Activated CD4-positive, alpha-beta T cell treated with anti-CD3 and anti-CD28 coated beads, Interleukin-2, Interleukin-6, amounts not matched to agents 100 ng/mL and 50 ng/mL, durations not matched to agents 16 hours and 8 hours (primary cell): Measurements from ENCODE around the gene ETAA1.
A peak's percentile ranks its signal among the peaks of the same experiment; 100 is the strongest.

Experiments
- DNase-seq: peaks from one replicate; pipeline ENCODE4 v3.0.0-alpha.2; 2020

ETAA1 gene

DNA sequence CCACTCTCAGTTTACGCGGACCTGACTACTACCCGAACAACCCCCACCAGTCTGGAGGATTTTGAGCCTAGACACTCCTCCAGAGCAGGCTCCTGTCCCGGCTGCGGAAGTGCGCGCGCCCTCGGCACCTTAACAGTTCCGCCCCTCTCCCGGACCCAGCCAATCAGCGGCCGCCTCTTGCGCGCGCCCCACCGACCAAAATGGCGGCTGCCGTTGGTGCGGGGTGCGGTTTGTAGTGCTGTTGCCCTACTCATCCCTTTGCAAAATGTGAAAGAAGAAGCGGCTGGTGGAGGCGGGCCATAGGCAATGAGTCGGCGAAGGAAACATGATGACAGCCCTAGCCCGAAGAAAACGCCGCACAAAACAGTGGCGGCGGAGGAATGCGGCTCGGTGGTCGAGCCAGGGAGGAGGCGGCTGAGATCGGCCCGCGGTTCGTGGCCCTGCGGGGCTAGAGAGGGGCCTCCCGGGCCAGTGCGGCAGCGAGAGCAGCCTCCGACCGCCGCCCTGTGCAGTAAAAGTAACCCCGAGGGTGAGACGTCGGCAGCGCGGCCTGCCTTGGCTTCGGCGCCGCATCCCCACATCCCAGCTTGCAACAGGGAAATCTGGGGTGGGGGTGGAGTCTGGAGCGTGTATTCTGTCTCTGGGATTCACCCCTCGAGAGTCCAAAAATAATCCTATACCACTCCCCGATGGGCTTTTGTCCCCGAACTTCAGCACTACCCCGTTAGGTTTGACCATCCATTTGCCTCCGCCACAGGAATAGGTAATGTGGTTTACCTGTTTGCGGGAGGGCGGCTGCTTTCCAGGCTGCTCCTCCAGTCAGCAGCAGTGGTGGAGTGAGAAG lies at the start of gene ETAA1:
ETAA1 (plus strand) TSS at position 191 of the 844 bp plus-strand sequence; CDS start at position 307, 116 bp downstream.
- peak; percentile 95 for DNase-seq

DNA sequence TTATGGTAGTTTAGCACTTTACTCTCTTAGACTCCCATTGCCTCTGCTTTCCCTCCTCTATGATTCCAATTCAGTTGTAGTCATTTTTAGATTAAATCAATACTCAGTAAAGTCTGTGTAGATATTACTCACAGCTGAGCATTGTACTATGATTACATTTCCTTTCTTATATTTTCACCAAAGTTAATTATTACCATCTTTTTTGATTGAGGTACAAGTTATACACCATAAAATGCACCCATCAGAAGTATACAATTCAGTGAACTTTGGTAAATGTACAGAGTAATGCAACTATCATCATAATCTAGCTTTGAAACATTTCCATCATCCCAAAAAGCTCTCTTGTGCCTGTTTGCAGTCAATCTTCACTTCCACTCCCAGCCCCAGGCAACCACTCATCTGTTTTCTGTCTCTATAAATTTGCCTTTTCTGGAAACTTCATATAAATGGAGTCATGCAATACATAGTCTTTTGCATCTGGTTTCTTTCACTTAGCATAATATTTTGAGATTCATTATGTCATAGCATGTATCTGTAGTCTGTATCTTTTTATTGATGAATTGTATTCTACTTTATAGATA lies 30.2 kb upstream of the ETAA1 start:
- no peak for DNase-seq

DNA sequence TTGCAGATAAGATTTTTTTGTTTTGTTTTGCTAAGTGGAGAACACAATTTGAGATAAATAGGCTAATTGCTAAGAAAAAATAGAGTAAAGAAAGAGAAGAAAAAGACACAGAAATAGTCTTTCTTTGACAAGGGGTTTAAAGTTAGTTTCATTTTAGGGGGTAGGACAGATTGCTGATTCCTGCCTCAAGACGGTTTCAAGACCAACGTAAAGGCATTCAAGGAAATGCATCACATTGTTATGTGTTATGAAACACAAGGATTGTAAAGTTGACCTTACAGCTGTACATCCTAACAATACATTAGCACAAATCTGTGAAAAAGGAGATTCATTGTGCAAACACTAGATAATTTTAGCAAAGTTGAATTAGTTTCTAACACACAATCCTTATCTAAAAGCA lies 22.7 kb upstream of the ETAA1 start:
- no peak for DNase-seq

DNA sequence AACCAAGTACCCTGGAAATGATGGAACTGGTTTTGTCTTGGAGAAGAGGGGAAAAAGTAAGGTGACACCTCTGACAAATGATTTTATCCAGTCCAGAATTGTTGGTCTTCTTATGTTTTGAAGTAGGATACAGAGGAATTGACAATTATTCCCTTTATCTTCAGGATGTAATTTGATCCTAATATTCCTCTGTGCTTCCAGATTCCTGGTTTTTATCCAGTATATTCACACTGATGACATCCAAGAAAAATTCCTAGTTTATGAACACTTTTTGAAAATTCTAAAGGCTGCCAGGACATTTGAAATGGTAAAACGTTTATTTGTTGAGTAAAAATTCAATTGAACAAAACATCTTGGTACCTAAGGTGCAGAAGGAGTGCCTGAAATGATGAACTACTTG lies 22.2 kb upstream of the ETAA1 start:
- no peak for DNase-seq

DNA sequence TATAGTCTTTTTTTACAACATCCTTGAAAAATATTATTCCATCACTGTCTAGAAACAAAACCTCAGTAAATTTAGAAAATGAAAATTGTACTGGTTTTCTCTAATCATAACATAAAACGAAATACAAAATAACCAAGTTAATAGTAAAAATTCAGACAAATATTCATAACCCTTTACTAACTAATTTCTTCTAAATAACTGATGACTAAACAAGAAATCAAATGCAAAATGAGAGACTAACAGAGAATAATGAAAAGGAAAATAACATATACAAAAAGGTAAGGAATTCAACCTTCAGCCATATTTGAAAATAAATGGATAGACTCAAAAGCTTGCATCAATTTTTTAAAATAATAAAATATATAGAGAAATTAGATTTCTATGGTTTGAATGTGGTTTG lies 18.6 kb upstream of the ETAA1 start:
- no peak for DNase-seq

DNA sequence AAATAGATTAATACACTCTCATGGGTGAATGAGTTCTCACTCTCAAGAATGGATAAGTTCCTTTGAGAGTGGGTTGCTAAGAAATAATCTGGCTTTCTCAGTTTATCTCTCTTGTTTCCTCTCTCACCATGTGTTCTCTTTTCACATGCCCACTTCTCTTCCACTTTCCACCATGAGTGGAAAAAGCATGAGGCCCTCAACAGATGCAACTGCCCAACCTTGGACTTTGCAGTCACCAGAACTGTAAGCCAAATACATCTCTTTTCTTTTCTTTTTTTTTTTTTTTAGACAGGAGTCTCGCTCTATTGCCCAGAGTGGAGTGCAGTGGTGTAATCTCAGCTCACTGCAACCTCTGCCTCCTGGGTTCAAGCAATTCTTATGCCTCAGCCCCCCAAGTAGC lies 18.1 kb upstream of the ETAA1 start:
- no peak for DNase-seq

DNA sequence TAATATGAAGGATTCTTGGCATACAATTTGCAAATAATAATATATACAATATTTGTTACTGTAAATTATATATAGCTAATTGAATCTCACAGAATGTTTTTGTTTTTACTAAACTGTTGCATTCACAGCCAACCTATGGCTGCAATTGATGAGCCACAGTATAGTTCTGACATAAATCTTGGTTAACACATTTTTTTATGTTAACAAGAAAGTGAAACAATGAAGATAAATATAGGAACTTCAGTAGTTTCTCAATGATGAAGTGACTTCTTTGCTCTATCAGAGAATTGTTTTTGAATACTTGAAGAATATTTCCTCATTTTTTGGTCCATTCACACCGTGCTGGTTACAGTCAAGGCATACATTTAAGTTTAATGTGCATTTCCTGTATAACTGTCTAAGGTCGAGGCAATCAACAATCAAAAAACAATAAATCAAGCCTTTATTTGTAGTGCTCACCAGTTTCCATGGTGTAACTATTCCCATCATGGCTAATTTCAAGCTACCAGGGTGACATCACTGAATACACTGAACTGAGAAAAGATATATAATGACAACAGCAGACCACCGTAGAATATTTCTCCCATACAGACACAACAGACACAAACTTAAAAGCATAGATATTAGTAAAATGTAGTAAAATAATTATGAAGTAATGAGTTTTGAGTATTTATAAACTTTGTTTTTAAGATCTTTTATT lies 12.9 kb upstream of the ETAA1 start:
- DNase-seq: no peak

DNA sequence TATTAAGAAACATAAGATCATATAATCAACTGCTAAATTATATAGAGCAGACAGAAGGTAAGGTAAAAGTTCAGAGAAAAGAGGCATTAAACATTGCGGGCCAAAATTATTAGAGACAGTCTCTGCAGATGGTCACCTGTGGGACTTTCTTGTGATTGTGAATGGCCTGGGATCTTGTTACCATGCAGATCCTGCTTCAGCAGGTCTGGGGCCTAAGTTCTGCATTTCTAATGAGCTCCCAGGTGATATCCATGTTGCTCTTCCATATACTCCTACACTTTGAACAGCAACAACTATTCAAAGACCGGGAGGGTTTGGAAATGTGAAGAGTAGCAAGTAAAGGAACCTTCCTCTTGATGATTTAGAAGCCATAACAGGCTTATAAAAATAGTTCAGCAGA lies 8.5 kb upstream of the ETAA1 start:
- DNase-seq: no peak

DNA sequence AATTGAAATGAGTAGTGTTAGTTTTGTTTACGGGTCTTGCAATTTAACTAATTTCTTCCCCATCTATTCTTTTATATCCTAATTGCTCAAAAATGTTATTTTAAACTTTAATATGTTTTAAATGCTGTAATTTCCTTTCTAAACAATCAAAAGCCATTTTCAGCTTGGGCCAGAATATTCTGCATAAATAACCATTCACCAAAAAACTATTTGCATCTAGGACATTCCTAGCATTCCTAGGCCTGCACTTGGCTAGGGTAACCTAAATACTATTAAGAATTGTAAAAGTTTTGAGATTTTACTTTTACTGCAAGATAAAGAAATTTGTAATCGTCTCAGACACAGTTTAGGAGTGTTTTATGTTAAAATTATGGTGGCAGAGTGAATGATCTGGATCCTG lies 7.8 kb upstream of the ETAA1 start:
- DNase-seq: no peak

DNA sequence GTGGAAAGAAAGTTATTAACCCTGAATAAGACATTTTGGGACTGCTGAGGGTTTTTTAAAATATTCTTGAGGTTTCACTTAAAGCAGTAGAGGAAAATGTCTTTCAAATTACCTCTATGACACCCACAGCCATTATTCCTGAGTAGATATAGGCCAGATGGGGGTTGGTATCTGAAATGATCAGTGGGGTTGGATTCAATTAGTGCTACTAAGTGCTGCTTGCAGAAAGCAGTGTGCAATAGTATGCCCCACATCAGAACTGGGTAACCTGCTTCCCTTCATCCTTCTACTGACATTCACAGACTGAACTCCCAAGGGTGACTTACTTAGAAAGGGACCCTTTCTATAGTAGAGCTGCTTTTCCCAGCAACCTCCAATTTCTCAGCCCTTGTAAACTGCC lies 7.3 kb upstream of the ETAA1 start:
- no peak for DNase-seq

DNA sequence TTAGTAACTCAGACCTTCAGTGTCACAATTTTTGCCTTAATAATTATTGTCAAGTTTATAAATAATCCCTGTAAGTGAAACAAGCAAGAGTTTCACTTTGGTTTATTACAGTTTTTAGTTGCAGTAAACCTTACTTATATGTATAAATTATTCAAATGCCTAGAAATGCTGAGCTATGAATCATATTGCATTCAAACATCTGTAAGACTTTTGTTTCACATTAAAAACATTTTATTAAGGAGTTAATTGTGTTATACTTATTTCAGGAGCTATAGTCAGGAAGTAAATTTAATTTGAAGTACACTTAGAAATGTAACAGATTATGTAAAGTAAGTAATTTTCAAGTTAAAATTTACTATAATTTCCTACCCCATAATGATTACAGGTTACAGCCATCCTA lies 3.9 kb upstream of the ETAA1 start:
- no peak for DNase-seq

DNA sequence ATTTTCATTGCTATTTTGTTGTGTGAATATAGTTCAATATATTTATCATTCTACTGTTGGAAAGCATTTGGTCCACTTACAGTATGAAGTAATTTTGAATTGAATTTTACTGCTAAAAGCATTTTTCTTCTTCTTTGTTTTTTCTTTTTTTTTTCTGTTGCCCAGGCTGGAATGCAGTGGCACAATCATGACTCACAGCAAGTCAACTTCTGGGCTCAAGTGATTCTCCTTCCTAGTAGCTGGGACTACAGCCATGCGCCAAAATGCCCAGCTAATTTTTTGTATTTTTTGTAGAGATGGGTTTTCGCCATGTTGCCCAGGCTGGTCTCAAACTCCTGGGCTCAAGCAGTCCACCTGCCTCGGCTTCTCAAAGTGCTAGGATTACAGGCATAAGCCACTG lies 2.4 kb upstream of the ETAA1 start:
- DNase-seq: no peak

DNA sequence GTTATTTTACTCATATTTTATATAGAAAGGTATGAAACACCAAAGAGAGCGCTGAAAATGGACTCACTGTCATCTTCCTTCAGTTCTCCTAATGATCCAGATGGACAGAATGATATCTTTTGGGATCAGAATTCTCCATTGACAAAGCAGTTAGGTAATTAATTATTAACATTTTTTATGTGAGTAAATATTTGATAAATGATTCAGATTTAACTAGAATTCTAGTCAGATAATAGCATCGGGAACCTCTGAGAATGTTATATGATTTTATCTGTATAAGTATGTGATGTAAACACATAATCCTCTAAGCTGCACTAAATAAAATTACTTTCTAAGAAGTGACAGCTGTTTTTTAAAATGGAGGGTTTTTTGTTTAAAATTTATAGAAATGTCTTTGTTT lies 2.0 kb downstream of the ETAA1 start:
- DNase-seq: no peak

DNA sequence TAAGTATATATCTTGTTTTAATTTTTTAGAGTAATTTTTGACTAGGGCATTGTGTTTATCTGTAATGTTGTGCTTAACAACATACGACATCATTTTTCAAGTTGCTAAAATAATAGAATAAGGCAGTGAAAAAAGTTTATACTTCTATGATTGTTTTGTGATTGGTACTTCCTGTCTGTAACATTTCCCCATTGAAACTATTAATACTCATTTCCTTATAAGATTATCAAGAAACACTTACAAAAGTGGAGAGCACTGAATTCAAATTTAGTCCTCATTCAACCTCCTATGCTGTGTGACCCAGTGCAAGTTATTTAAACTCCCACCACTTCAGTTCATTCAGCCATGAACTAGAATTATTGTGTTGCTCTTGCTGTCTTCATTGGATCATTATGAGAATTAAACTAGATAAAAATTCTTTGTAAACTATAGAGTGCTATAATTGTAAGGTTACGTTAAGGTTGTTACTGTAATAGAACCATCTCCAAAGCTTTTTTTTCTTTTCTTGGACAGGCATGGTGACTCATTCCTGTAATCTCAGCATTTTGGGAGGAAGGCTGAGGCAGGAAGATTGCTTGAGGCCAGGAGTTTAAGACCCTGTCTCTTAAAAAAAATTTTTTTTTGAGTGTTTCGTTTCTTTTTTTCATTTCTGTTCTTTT lies 2.8 kb downstream of the ETAA1 start:
- DNase-seq: no peak

DNA sequence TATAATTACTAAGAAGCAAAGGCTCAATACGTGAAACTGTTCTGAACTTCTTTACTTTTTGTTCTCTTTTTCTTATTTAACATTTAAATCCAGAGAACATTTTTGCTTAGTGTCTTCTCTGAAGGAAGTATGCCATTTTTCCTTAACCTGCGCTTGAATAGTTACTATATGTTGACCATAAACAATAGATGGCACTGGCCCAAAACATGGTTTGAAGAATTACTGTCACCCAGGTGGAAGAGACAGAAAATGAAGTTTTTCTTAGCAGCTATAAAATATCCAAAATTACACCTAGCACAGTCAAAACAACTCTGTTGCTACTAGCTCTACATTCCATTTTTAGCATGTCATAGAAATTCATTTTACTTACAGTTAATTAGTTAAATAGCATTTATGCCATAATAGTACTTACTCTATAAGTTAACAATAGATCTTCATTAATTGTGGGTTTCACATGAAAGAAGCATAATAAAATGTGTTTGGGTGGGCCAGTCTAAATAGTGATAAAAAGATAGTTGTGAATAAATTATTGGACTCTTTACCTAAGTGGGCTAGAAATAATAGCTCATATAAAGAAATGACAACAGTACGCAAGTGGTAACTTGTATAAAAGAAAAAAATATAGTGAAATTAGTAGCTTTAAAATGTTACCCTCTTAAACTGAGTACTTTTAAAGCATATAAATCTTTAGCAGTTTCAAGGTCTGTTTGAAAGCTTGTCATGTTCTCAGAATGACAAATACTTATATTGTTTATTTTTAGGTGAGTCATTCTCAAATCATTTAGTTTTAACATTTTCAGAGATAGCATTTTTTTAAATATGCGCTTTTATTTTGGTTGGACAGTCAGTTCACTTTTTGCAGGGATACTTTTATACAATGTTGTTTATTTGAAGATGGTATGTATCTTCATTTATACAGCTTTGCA lies 3.7 kb downstream of the ETAA1 start:
- DNase-seq: no peak

DNA sequence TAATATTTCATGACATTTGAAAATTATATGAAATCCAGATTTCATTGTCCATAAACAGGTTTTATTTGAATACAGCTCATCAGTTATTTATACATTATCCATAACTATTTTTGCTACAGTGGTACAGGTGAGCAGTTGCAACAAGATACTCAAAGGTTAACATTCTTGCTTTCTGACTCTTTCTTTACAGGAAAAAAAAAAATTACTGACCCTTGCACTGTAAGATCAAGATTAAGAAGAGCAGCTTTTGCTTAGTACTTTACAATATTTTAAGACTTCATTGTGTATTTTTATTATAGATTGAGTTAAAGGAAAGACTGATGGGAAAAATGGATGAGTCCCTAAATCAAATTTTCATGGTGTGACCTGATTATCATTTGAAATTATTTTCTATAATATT lies 11.2 kb downstream of the ETAA1 start:
- no peak for DNase-seq

DNA sequence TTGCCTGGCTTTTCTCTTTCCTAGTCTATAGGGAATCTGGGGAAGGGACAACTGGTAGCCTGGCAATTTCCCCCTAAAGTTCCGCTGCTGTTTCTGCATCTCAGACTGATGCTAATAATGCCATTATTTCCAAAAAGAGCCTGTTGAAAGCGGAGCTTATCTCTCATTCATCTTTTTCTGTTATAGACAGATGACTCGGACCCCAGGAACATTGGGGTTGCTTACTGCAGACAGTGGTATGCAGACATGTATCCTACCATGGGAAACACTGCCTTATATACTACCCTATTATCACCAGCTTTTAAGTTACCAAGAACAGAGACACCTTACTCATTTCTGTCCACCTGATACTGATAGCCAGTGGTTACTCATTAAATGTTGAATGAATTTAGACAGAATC lies 15.3 kb downstream of the ETAA1 start:
- no peak for DNase-seq

DNA sequence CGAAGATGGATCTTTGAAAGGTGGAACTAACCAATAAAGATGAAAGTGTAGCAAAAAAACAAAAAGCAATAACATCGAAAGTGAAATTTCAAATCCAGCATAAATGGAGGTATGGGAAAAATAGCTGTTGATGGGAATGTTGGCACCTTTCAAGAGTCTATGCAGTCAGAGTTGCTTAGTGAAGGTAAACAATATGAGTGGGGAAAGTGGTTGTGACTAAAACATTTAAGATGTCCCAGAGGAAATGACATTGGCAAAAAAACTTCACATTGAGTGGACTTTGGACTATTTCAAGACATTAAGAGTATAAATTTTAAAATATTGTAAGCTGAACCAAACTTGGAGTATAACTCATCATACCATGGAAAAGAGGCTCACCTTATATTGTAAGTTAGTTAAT lies 17.7 kb downstream of the ETAA1 start:
- no peak for DNase-seq

DNA sequence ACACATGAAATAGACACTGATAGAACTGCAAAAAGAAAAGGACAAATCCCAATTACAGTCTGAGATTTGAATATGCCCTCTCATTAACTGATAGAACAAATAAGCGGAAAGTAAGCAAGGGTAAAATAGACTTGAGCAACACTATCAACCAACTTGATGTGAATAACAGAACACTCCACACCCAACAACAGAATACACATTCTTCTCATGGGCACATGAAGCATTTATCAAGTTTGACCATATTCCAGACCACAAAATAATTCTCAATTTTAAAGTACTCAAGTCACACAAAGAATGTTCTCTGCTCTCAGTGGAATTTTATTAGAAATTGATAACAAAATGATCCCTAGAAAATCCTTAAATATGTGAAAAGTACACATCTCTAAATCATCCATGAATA lies 19.0 kb downstream of the ETAA1 start:
- DNase-seq: no peak

DNA sequence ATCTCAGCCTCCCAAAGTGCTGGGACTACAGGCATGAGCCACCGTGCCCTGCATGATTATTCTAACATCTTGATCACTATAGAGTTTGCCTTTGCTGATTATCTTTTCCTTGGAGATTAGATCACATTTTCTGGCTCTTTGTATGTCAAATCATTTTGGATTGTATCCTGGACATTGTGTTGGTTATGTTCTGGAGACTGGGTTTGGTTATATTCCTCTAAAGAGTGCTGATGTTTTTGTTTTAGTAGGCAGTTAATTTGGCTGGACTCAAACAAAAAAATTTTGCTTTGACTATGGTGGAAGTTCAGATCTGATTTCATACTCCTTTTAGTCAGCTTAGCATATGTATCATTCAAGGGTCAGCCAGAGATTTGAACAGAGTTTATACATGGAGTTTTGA lies 26.4 kb downstream of the ETAA1 start:
- no peak for DNase-seq

DNA sequence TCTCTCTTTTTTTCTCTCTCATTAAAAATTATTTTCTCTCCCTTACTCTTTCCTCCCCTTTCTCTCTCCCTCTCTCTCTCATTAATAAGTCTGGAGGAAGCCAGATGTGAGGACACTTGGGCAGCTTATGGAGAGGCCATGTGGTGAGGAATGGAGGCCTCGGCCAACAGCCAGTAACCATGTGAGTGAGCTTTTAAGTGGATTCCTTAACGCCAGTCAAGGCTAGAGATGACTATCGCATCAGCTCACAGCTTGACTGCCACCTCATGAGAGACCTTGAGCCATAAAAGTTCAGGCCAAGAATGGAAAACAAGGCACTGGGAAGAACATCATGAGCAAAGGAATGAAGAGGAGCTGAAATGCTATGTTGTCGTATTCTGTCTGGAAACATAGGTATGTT lies 39.1 kb downstream of the ETAA1 start:
- DNase-seq: no peak

DNA sequence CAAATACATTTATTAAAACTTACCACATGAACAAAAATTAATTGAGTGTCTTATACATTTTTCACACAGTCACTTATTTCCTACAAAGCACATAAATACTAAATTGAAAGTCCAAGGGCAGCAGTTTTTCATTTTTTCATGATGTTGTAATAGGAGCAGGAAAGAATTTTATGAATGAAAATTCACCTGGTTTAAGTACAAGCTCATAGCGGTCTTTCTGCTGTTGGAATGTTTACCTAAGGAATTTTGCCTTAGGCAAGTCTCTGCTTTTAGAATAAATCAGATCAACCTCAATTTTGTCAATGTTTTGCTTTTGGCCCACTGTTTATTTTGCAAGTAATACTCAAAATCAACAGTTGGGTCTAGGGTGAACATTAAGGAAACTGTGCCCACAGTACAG lies 40.0 kb downstream of the ETAA1 start:
- no peak for DNase-seq

DNA sequence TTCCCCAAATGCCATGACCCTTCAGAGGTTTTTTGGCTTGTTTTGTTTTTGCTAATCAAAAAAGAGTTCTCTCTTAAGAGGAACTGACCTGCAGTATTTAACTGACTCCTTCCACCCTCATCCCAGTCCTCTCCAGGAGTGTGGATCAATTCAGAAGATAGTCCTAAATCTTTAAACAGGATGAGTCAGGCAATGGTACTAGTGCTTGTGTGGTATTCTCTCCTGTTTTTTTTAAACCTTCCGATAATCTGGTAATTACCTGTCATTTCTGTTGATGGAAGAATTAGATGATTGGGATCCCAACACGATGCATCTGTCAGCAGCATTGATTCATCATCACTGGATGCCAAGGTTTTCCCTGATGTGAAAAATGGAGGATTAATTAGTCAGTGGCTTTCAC lies 41.2 kb downstream of the ETAA1 start:
- no peak for DNase-seq
